ENCODE data around the gene MPPED2. TPM values are rescaled to one million over a fixed set of nuclear protein-coding genes. Genes with fewer than 3 reads are reported as not detected.

MPPED2 gene
- total RNA-seq, 4 donors from 2014 or later = 2.2 to 4.6 (median 3.3) TPM

DNA sequence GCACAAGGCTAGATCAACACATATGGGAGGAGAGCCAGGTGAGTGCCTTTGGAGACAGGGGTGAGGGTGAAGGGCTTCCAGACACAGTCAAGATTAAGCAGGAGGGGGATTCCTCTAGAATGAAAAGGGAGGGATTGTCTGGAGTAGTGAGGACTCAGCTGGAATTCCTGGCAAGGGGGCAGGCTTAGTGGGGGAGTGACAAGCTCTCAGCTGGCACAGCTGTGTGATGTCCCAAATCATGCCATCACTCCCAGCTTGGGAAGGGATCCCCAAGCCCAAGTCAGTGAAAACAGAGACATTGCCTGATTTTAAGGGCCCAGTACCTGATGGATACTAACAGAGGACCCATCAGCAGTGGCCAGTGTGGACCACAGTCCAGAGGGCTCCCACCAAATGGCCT, 119.0 kb downstream of the MPPED2 start:
- Histone ChIP-seq H3K4me1 (peaks cover 0 to 16% (median 12%) of the 10 kb centered on the region in 4 donors), H3K9me3 (no peaks in the 10 kb centered on the region), H3K27me3 (no peaks in the 10 kb centered on the region), H3K27ac (replicated peaks in 1 of 4) (no peak overlapping the region), H3K4me3 (no peak overlapping the region), H3K36me3 (no peaks in the 10 kb centered on the region)
- intact Hi-C loops (cut with DNase I) = no loop called here
- no peak for DNase-seq (ENCODE audit: extremely low spot score)
- TF ChIP-seq EP300 (IDR thresholded peaks at IDR 0.05) (no peak), POLR2AphosphoS5 (IDR thresholded peaks at IDR 0.05) (no peak), POLR2A (IDR thresholded peaks at IDR 0.05; ENCODE audit: low read depth) (no peak)
- TF ChIP-seq, protein P1, sequence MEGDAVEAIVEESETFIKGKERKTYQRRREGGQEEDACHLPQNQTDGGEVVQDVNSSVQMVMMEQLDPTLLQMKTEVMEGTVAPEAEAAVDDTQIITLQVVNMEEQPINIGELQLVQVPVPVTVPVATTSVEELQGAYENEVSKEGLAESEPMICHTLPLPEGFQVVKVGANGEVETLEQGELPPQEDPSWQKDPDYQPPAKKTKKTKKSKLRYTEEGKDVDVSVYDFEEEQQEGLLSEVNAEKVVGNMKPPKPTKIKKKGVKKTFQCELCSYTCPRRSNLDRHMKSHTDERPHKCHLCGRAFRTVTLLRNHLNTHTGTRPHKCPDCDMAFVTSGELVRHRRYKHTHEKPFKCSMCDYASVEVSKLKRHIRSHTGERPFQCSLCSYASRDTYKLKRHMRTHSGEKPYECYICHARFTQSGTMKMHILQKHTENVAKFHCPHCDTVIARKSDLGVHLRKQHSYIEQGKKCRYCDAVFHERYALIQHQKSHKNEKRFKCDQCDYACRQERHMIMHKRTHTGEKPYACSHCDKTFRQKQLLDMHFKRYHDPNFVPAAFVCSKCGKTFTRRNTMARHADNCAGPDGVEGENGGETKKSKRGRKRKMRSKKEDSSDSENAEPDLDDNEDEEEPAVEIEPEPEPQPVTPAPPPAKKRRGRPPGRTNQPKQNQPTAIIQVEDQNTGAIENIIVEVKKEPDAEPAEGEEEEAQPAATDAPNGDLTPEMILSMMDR (IDR thresholded peaks at IDR 0.05) = no peak

- 88% methylated on average over 1 of the region's 1 CpG for WGBS
- TF ChIP-seq POLR2A (IDR thresholded peaks at IDR 0.05; ENCODE audit: low read depth) = no peak
- TF ChIP-seq EP300 (IDR thresholded peaks at IDR 0.05) = no peak
- no peak for TF ChIP-seq POLR2AphosphoS5 (IDR thresholded peaks at IDR 0.05)
- TF ChIP-seq, protein P1 (IDR thresholded peaks at IDR 0.05) = no peak
- Histone ChIP-seq H3K27me3 (no peaks in the 10 kb centered on the region), H3K36me3 (no peaks in the 10 kb centered on the region), H3K9me3 (no peaks in the 10 kb centered on the region), H3K4me3 (no peak overlapping the region), H3K4me1 (peaks cover 0 to 22% (median 14%) of the 10 kb centered on the region in 4 donors), H3K27ac (replicated peaks in 1 of 4) (no peak overlapping the region)
- intact Hi-C loops (cut with DNase I) = no loop called here
- DNase-seq (ENCODE audit: extremely low spot score) = no peak
Observed at GRCh38 chr11:30465623-30466022, 120.5 kb downstream of the MPPED2 start.

DNA sequence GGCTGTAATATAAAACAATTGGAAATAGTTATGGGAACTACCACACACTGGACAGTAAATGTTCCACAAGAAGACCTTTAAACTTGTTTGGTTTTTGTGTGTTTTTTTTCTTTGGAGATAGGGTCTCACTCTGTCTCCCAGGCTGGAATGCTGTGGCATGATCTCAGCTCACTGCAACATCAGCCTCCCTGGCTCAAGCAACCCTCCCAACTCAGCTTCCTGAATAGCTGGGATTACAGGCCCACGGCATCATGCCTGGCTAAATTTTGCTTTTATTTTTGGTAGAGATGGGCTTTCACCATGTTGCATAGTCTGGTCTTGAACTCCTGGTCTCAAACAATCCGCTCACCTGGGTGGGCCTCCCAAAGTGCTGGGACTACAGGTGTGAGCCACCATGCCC, 121.0 kb downstream of the MPPED2 start:
- 62% methylated on average over 2 of the region's 2 CpGs for WGBS
- TF ChIP-seq EP300 (IDR thresholded peaks at IDR 0.05) (no peak), POLR2AphosphoS5 (IDR thresholded peaks at IDR 0.05) (no peak)
- H3K4me1 ChIP-seq = peaks cover 0 to 22% (median 14%) of the 10 kb centered on the region in 4 donors
- H3K27ac ChIP-seq (replicated peaks in 1 of 4) = no peak overlapping the region
- no peak overlapping the region for H3K4me3 ChIP-seq
- H3K36me3 ChIP-seq = no peaks in the 10 kb centered on the region
- intact Hi-C loops (cut with DNase I) = no loop called here
- no peak for DNase-seq (ENCODE audit: extremely low spot score)
- H3K9me3 ChIP-seq = no peaks in the 10 kb centered on the region
- H3K27me3 ChIP-seq = no peaks in the 10 kb centered on the region

DNA sequence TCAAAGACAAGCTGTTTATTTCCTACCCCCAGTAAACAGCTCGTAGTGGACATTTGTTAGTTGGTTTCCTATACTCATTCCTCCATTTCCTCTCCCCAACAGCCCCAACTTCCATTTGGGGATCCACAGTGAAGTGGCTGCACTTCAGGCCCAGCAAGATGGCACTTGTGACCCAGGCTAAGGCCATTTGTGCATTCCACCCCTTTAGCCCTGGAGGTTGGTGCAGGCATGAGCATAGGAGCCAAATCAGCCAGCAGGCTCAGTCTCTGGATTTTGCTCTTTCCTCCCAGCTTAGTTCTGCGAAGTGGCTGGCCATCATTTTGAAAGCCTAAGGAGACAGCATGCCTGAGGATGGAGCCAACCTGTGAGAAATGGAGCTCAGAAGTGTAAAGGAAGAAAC, 122.9 kb downstream of the MPPED2 start:
- no peak overlapping the region for H3K4me3 ChIP-seq
- H3K27ac ChIP-seq (replicated peaks in 1 of 4) = no peak overlapping the region
- no peaks in the 10 kb centered on the region for H3K9me3 ChIP-seq
- no peak for DNase-seq (ENCODE audit: extremely low spot score)
- H3K36me3 ChIP-seq = no peaks in the 10 kb centered on the region
- intact Hi-C loops (cut with DNase I) = no loop called here
- H3K4me1 ChIP-seq = peaks cover 0 to 16% (median 5%) of the 10 kb centered on the region in 4 donors
- 90% methylated on average over 2 of the region's 2 CpGs for WGBS
- no peaks in the 10 kb centered on the region for H3K27me3 ChIP-seq
- TF ChIP-seq POLR2AphosphoS5 (IDR thresholded peaks at IDR 0.05) (no peak), EP300 (IDR thresholded peaks at IDR 0.05) (no peak), POLR2A (IDR thresholded peaks at IDR 0.05; ENCODE audit: low read depth) (no peak)
- TF ChIP-seq, protein P1 (IDR thresholded peaks at IDR 0.05) = no peak

- H3K4me3 ChIP-seq = no peak overlapping the region
- no peaks in the 10 kb centered on the region for H3K36me3 ChIP-seq
- H3K27ac ChIP-seq (replicated peaks in 1 of 4) = peak overlapping the region in 1 of 4 donors; percentile 5
- intact Hi-C loops (cut with DNase I) = no loop called here
- 69% methylated on average over 3 of the region's 3 CpGs for WGBS
- peaks cover 0 to 16% (median 5%) of the 10 kb centered on the region in 4 donors for H3K4me1 ChIP-seq
- DNase-seq (ENCODE audit: extremely low spot score) = no peak
- H3K27me3 ChIP-seq = no peaks in the 10 kb centered on the region
- no peaks in the 10 kb centered on the region for H3K9me3 ChIP-seq
- TF ChIP-seq EP300 (IDR thresholded peaks at IDR 0.05) = no peak
- no peak for TF ChIP-seq POLR2AphosphoS5 (IDR thresholded peaks at IDR 0.05)
- no peak for TF ChIP-seq POLR2A (IDR thresholded peaks at IDR 0.05; ENCODE audit: low read depth)
- TF ChIP-seq, protein P1 (IDR thresholded peaks at IDR 0.05) = no peak
Observed at GRCh38 chr11:30462421-30462820, 123.7 kb downstream of the MPPED2 start.

Data from esophagus muscularis mucosa (tissue), 4 donors.